Gastrocnemius medialis (tissue), 4 donors: ENCODE measurements around the gene ERCC4. TPM values are rescaled to one million over a fixed set of nuclear protein-coding genes. Genes with fewer than 3 reads are reported as not detected.
"Not testable (repeated sequence)": the region's sequence is repeated elsewhere in the genome, so short reads cannot be mapped to it uniquely, and the experiment has no call there.

Experiments
- ATAC-seq, 2 donors: fragments of 150-250 bp; one replicate each; pipeline ENCODE4 v1.9.1; 2016
- DNase-seq, 2 donors: peaks; one replicate each; pipeline ENCODE4 v3.0.0-alpha.2; 2019
- H3K27ac ChIP-seq, 4 donors: fragments of 200-600 bp; sonication (generic); 1 replicate in 1 of 4; 2 replicates in 3 of 4; pipeline ENCODE4 v1.5.1; 2016 to 2018; ENCODE audit warnings: mild to moderate bottlenecking in 2 of 4, moderate library complexity in 1 of 4
- H3K27me3 ChIP-seq, 3 donors: fragments of 200-600 bp; sonication (generic) in 2 of 3; 1 replicate in 1 of 3; 2 replicates in 2 of 3; pipeline versions ENCODE4 v1.5.1 to v1.6.0; 2016 to 2019; ENCODE audit warnings: mild to moderate bottlenecking in 1 of 3, moderate library complexity in 1 of 3
- H3K36me3 ChIP-seq, 2 donors: fragments of 200-600 bp; sonication (generic) in 1 of 2; one replicate each; pipeline ENCODE4 v1.5.1; 2017 to 2018
- H3K4me1 ChIP-seq, 2 donors: fragments of 200-600 bp; sonication (generic) in 1 of 2; one replicate each; pipeline ENCODE4 v1.5.1; 2016 to 2017; ENCODE audit warnings: mild to moderate bottlenecking in 2 of 2
- H3K4me3 ChIP-seq, 4 donors: fragments of 200-600 bp; sonication (generic) in 3 of 4; 1 replicate in 1 of 4; 2 replicates in 3 of 4; pipeline ENCODE4 v1.5.1; 2016 to 2019; ENCODE audit warnings: mild to moderate bottlenecking in 2 of 4
- H3K9me3 ChIP-seq, 3 donors: fragments of 200-600 bp; sonication (generic) in 2 of 3; 1 replicate in 1 of 3; 2 replicates in 2 of 3; pipeline ENCODE4 v1.5.1; 2016 to 2019
- POLR2A ChIP-seq, 2 donors: fragments of 450-650 bp; IDR thresholded peaks; one replicate each; pipeline ENCODE4 v1.6.1; 2017; ENCODE audit warnings: antibody characterized with exemption in 2 of 2, mild to moderate bottlenecking in 2 of 2, moderate library complexity in 2 of 2
- in situ Hi-C, 4 donors: fragments of 200-750 bp; cut with MboI; loops; one replicate each; pipeline versions ENCODE4 v1.15.0 to v1.8.0; 2017; ENCODE audit warnings: low sequenced_read_pairs in 4 of 4
- intact Hi-C: fragments of 100-400 bp; cut with DNase I; formaldehyde crosslinking; loops from one replicate; pipeline ENCODE4 v1.15.1; 2023; ENCODE audit warnings: low total_unique reads
- total RNA-seq, 4 donors: library from RNA; depleted of rRNA; stranded (reverse); fragments of >200 nt; gene quantifications; one replicate each; pipeline versions ENCODE4 v1.1.0 to v1.2.3, GENCODE V29; 2016
- TF ChIP-seq, protein P1 (sequence below), 5 experiments: fragments of 450-650 bp in 3 of 5; fragments of 200-600 bp in 2 of 5; sonication (generic) in 2 of 5; IDR thresholded peaks in 4 of 5; conservative IDR thresholded peaks in 1 of 5; 1 replicate in 4 of 5; 2 replicates in 1 of 5; pipeline ENCODE4 v1.5.1; 2016 to 2019; ENCODE audit warnings: antibody characterized with exemption in 5 of 5, mild to moderate bottlenecking in 3 of 5, moderate library complexity in 3 of 5

Gene ERCC4
- total RNA-seq, 4 donors from 2014 or later = 7.1 to 11.5 (median 8.4) TPM

DNA sequence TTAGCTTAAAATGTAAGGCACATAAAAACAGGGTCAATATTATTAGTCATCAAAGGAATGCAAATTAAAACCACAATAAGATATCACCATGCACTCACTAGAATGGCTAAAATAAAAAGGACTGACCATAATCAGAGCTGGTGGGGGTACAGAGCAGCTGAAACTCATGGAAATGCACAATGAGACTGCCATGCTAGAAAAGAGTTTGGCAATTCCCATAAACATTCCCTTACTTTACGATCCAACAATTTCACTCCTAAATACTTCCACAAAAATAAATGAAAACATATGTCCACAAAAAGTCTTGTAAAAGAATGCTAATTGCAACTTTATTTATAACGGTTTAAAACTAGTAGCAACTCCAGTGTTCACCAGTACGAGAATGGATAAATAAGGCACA lies 36.1 kb upstream of the ERCC4 start:
- in situ Hi-C loops = loop anchor here in 1 of 4 donors (25.0 kb wide), 1 partner anchor 97 kb away; no protein-coding TSS in a partner anchor

DNA sequence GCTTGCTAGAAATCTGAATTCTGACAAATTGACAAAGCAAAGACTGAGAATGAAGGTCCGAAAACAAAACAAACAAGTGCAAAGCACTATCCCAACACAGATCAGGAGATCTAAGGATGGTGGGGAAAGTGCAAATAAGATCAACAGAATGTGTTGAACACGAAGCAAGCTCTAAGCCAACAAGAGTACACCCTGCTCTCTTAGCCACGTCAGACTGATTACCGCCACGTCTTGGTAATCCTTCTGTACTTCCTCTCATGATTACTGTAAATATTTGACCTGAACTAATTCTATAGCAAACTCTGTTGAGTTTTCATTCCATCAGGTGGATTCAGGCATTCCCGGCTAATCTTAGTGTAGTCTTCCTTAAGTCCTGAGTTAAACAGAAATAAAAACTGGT lies 34.3 kb upstream of the ERCC4 start:
- TF ChIP-seq, protein P1, sequence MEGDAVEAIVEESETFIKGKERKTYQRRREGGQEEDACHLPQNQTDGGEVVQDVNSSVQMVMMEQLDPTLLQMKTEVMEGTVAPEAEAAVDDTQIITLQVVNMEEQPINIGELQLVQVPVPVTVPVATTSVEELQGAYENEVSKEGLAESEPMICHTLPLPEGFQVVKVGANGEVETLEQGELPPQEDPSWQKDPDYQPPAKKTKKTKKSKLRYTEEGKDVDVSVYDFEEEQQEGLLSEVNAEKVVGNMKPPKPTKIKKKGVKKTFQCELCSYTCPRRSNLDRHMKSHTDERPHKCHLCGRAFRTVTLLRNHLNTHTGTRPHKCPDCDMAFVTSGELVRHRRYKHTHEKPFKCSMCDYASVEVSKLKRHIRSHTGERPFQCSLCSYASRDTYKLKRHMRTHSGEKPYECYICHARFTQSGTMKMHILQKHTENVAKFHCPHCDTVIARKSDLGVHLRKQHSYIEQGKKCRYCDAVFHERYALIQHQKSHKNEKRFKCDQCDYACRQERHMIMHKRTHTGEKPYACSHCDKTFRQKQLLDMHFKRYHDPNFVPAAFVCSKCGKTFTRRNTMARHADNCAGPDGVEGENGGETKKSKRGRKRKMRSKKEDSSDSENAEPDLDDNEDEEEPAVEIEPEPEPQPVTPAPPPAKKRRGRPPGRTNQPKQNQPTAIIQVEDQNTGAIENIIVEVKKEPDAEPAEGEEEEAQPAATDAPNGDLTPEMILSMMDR (IDR thresholded peaks at IDR 0.05 in 4 of 5, conservative IDR thresholded peaks at IDR 0.05 in 1 of 5) = no peak
- TF ChIP-seq POLR2A (IDR thresholded peaks at IDR 0.05) = no peak
- Histone ChIP-seq H3K27ac (no peak overlapping the region), H3K4me3 (no peak overlapping the region), H3K36me3 (no peaks in the 10 kb centered on the region), H3K9me3 (no peaks in the 10 kb centered on the region), H3K27me3 (no peaks in the 10 kb centered on the region), H3K4me1 (no peaks in the 10 kb centered on the region)
- in situ Hi-C loops (loop anchor here in 1 of 4 donors (25.0 kb wide), 1 partner anchor 98 kb away; no protein-coding TSS in a partner anchor), intact Hi-C loops (no loop called here)
- DNase-seq (no peak), ATAC-seq (no peak)

More for the DNA sequence above, 36.1 kb upstream of the ERCC4 start:
- intact Hi-C loops = no loop called here
- DNase-seq (no peak), ATAC-seq (no peak)
- no peaks in the 10 kb centered on the region for H3K9me3 ChIP-seq
- H3K4me3 ChIP-seq = no peak overlapping the region
- no peaks in the 10 kb centered on the region for H3K4me1 ChIP-seq
- no peaks in the 10 kb centered on the region for H3K36me3 ChIP-seq
- no peak for TF ChIP-seq POLR2A (IDR thresholded peaks at IDR 0.05)
- TF ChIP-seq, protein P1 (IDR thresholded peaks at IDR 0.05 in 4 of 5, conservative IDR thresholded peaks at IDR 0.05 in 1 of 5) = no peak
- H3K27me3 ChIP-seq = no peaks in the 10 kb centered on the region
- H3K27ac ChIP-seq = no peak overlapping the region

DNA sequence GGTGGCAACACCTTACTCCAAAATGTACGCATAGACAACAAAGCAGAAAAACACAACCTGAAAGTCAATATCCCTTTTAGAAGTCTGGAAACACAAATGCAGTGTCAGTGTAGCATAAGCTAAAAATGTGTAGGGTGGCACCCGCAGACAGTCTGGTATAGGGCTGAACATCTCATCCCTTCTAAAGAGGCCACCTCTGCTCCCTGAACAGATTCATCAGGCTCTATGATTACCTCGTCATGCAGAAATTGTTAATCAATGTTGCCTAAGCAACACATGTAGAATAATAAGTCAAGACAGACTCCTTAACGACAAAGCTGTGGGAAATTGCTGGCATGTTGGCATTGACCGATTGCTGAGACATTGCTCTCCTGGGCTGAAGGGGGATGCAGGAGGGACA lies 33.3 kb upstream of the ERCC4 start:
- in situ Hi-C loops = loop anchor here in 1 of 4 donors (25.0 kb wide), 1 partner anchor 99 kb away; no protein-coding TSS in a partner anchor

DNA sequence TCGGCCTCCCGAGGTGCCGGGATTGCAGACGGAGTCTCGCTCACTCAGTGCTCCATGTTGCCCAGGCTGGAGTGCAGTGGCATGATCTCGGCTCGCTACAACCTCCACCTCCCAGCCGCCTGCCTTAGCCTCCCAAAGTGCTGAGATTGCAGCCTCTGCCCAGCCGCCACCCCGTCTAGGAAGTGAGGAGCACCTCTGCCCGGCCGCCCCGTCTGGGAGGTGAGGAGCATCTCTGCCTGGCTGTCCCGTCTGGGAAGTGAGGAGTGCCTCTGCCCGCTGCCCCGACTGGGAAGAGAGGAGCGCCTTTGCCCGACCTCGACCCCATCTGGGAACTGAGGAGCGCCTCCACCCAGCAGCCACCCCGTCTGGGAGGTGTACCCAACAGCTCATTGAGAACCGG lies 30.6 kb upstream of the ERCC4 start:
- H3K27ac ChIP-seq, ATAC-seq, DNase-seq, intact Hi-C loops, H3K27me3 ChIP-seq, H3K4me3 ChIP-seq, H3K36me3 ChIP-seq, H3K9me3 ChIP-seq: not testable (repeated sequence)
- H3K4me1 ChIP-seq = peaks cover 0 to 10% of the 10 kb centered on the region in 2 donors
- in situ Hi-C loops = loop anchor here in 1 of 4 donors (25.0 kb wide), 1 partner anchor 102 kb away; no protein-coding TSS in a partner anchor

More for the DNA sequence above, 33.3 kb upstream of the ERCC4 start:
- intact Hi-C loops = no loop called here
- no peaks in the 10 kb centered on the region for H3K27me3 ChIP-seq
- no peaks in the 10 kb centered on the region for H3K4me1 ChIP-seq
- H3K36me3 ChIP-seq = no peaks in the 10 kb centered on the region
- H3K4me3 ChIP-seq = no peak overlapping the region
- DNase-seq (no peak), ATAC-seq (no peak)
- no peak for TF ChIP-seq POLR2A (IDR thresholded peaks at IDR 0.05)
- TF ChIP-seq, protein P1 (IDR thresholded peaks at IDR 0.05 in 4 of 5, conservative IDR thresholded peaks at IDR 0.05 in 1 of 5) = no peak
- no peak overlapping the region for H3K27ac ChIP-seq
- no peaks in the 10 kb centered on the region for H3K9me3 ChIP-seq

DNA sequence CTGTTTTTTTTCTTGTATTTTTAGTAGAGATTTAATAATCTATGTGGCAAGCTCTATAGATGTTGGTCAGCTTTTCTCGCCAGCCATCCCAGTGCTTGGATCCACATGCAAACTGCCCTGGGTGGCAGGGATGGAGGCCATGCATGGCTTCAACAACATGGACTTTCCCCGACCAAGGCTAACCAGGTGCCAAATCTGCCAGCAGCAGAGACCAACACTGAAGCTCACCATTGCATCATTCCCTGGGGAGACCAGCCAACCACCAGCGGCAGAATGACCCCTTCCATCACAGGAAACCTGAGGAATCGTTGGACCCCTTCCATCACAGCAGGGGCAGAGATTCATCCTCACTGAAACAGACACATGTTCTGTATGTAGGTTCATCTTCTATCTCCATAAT lies 27.7 kb upstream of the ERCC4 start:
- Histone ChIP-seq H3K36me3 (no peaks in the 10 kb centered on the region), H3K27me3 (no peaks in the 10 kb centered on the region), H3K4me1 (peaks cover 0 to 23% of the 10 kb centered on the region in 2 donors), H3K4me3 (no peak overlapping the region), H3K9me3 (no peaks in the 10 kb centered on the region), H3K27ac (no peak overlapping the region)
- intact Hi-C loops = no loop called here
- ATAC-seq = no peak
- in situ Hi-C loops = loop anchor here in 1 of 4 donors (25.0 kb wide), 1 partner anchor 105 kb away; no protein-coding TSS in a partner anchor
- no peak for TF ChIP-seq POLR2A (IDR thresholded peaks at IDR 0.05)
- TF ChIP-seq, protein P1 (IDR thresholded peaks at IDR 0.05 in 4 of 5, conservative IDR thresholded peaks at IDR 0.05 in 1 of 5) = no peak
- DNase-seq = peak in 1 of 2 donors; percentile 20
